C4-2B (cell line): ENCODE results near the gene TPGS2.

Source experiments
- ZFX ChIP-seq: fragments of 450-650 bp; IDR thresholded peaks from 2 replicates; pipeline ENCODE4 v1.6.1; 2017
- TF ChIP-seq, protein P1 (sequence below): fragments of 450-650 bp; conservative IDR thresholded peaks from 2 replicates; pipeline ENCODE4 v1.5.1; 2017; ENCODE audit warnings: mild to moderate bottlenecking

DNA sequence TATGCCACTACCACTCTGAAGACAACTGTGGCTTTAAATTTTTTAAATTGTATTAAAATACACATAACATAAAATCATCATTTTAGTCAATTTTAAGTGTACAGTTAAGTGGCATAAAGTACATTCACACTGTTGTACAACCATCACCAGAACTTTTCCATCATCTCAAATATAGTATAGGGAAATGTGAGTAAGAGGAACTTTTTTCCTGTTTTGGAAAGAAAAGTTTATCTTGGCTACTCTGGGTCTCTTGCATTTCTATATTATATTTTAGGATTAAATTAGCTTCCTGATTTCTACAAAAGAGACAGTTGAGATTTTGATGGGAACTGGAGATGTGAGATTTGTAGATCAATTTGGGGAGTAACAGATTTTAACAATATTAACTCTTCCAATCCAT lies 3.3 kb downstream of the TPGS2 start:
- TF ChIP-seq, protein P1, sequence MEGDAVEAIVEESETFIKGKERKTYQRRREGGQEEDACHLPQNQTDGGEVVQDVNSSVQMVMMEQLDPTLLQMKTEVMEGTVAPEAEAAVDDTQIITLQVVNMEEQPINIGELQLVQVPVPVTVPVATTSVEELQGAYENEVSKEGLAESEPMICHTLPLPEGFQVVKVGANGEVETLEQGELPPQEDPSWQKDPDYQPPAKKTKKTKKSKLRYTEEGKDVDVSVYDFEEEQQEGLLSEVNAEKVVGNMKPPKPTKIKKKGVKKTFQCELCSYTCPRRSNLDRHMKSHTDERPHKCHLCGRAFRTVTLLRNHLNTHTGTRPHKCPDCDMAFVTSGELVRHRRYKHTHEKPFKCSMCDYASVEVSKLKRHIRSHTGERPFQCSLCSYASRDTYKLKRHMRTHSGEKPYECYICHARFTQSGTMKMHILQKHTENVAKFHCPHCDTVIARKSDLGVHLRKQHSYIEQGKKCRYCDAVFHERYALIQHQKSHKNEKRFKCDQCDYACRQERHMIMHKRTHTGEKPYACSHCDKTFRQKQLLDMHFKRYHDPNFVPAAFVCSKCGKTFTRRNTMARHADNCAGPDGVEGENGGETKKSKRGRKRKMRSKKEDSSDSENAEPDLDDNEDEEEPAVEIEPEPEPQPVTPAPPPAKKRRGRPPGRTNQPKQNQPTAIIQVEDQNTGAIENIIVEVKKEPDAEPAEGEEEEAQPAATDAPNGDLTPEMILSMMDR = no peak
- no peak for TF ChIP-seq ZFX
